Keratinocyte (primary cell): Measurements from ENCODE around the gene HPCAL1. TPM values are rescaled to one million over a fixed set of nuclear protein-coding genes. Genes with fewer than 3 reads are reported as not detected.

Source experiments
- DNase-seq: peaks from one replicate; pipeline ENCODE4 v3.0.0-alpha.2; 2011; ENCODE audit warnings: low read depth, missing footprints, low spot score
- FAIRE-seq: peaks from 2 replicates; lab custom pipeline; 2011; peaks lifted over from hg19 to GRCh38; lab: Jason Lieb, UNC
- H2AFZ ChIP-seq: 2 replicates; pipeline ENCODE4 v1.6.0; 2012; ENCODE audit warnings: low read length, control low read depth, inconsistent platforms; ENCODE audit not compliant: control insufficient read depth
- H3K27ac ChIP-seq: 2 replicates; pipeline ENCODE4 v1.5.1; 2011; ENCODE audit warnings: low read length; ENCODE audit not compliant: control insufficient read depth, insufficient read depth
- H3K27me3 ChIP-seq: 3 replicates; pipeline ENCODE4 v1.6.0; 2011; ENCODE audit warnings: low read length; ENCODE audit not compliant: control insufficient read depth, insufficient read depth; ENCODE audit errors: extremely low read depth
- H3K36me3 ChIP-seq, 2 experiments: 2 replicates in 1 of 2; 3 replicates in 1 of 2; pipeline ENCODE4 v1.5.1; 2011; ENCODE audit warnings: low read length in 2 of 2, mild to moderate bottlenecking in 1 of 2; ENCODE audit not compliant: control insufficient read depth in 2 of 2, insufficient read depth in 2 of 2; ENCODE audit errors: extremely low read depth in 1 of 2
- H3K4me1 ChIP-seq: 3 replicates; pipeline ENCODE4 v1.5.1; 2011; ENCODE audit warnings: low read length; ENCODE audit not compliant: control insufficient read depth, insufficient read depth; ENCODE audit errors: extremely low read depth
- H3K4me2 ChIP-seq: 3 replicates; pipeline ENCODE4 v1.6.0; 2011; ENCODE audit warnings: low read depth, low read length; ENCODE audit not compliant: control insufficient read depth, insufficient read depth; ENCODE audit errors: extremely low read depth
- H3K4me3 ChIP-seq, 3 experiments: fragments of 200-600 bp in 1 of 3; sonication (generic) in 1 of 3; 2 replicates in 2 of 3; 3 replicates in 1 of 3; pipeline ENCODE4 v1.5.1; 2011 to 2016; ENCODE audit warnings: low read length in 3 of 3, mild to moderate bottlenecking in 3 of 3, control low read depth in 2 of 3, inconsistent platforms in 1 of 3, low read depth in 1 of 3, mixed read lengths in 1 of 3, mixed run types in 1 of 3, moderate library complexity in 1 of 3; ENCODE audit not compliant: control insufficient read depth in 2 of 3, insufficient read depth in 2 of 3; ENCODE audit errors: extremely low read depth in 1 of 3
- H3K79me2 ChIP-seq: 2 replicates; pipeline ENCODE4 v1.6.0; 2012; ENCODE audit warnings: low read length; ENCODE audit not compliant: control insufficient read depth, insufficient read depth
- H3K9ac ChIP-seq: 3 replicates; pipeline ENCODE4 v1.6.0; 2011; ENCODE audit warnings: low read length; ENCODE audit not compliant: control insufficient read depth, insufficient read depth; ENCODE audit errors: extremely low read depth
- H3K9me1 ChIP-seq: 3 replicates; pipeline ENCODE4 v1.6.0; 2011; ENCODE audit warnings: low read length; ENCODE audit not compliant: control insufficient read depth, insufficient read depth; ENCODE audit errors: extremely low read depth
- H3K9me3 ChIP-seq: 2 replicates; pipeline ENCODE4 v1.5.1; 2012; ENCODE audit warnings: low read depth, low read length; ENCODE audit not compliant: control insufficient read depth
- H4K20me1 ChIP-seq: 3 replicates; pipeline ENCODE4 v1.6.0; 2011; ENCODE audit warnings: low read length; ENCODE audit not compliant: control insufficient read depth, insufficient read depth; ENCODE audit errors: extremely low read depth
- CTCF ChIP-seq, 3 experiments: IDR thresholded peaks in 1 of 3; conservative IDR thresholded peaks in 1 of 3; optimal IDR thresholded peaks in 1 of 3; 2 replicates in 2 of 3; 3 replicates in 1 of 3; pipeline versions ENCODE3 to v1.5.1; 2011; ENCODE audit warnings: low read length in 3 of 3, mild to moderate bottlenecking in 3 of 3, moderate library complexity in 2 of 3, control low read depth in 1 of 3, inconsistent platforms in 1 of 3; ENCODE audit not compliant: insufficient read depth in 2 of 3; ENCODE audit errors: extremely low read depth in 1 of 3
- EZH2 ChIP-seq: IDR thresholded peaks from one replicate; pipeline ENCODE4 v1.6.1; 2012; ENCODE audit warnings: inconsistent platforms, mild to moderate bottlenecking, low read length, moderate library complexity
- dilution Hi-C: fragments of 300-500 bp; cut with MboI; formaldehyde crosslinking; loops from one replicate; pipeline ENCODE4 v1.7.0; 2020; ENCODE audit warnings: low sequenced_read_pairs; ENCODE audit not compliant: extremely low pct_ligation_motif_present
- polyA plus RNA-seq, 5 experiments: library from polyadenylated mRNA; depleted of rRNA in 3 of 5; stranded (reverse) in 3 of 5; stranded (forward) in 1 of 5; unstranded in 1 of 5; fragments of >200 nt; gene quantifications; 1 replicate in 1 of 5; 2 replicates in 3 of 5; 3 replicates in 1 of 5; pipeline versions ENCODE4 v1.2.1 to v1.2.3, GENCODE V29; 2011 to 2012; ENCODE audit warnings: missing spikeins in 2 of 5, low read depth in 1 of 5, low replicate concordance in 1 of 5

Gene HPCAL1
- polyA plus RNA-seq, 1 donor (not counting 4 experiments of a cell fraction or from before 2014, with no cell fraction given): 18.0 TPM

- peaks cover 22% of the 10 kb centered on the region for H3K4me1 ChIP-seq
These were observed 97.9 kb downstream of the HPCAL1 start for GRCh38 chr2:10400568-10400977.

GRCh38 chr2:10400978-10401951 lies 98.6 kb downstream of the HPCAL1 start:
- Histone ChIP-seq H3K9me1 (no peaks in the 10 kb centered on the region), H3K27ac (no peak overlapping the region), H3K27me3 (no peaks in the 10 kb centered on the region), H3K4me3 (no peak overlapping the region), H3K4me2 (no peak overlapping the region), H3K9me3 (no peaks in the 10 kb centered on the region), H4K20me1 (no peaks in the 10 kb centered on the region), H3K36me3 (peaks cover 4 to 10% of the 10 kb centered on the region in 2 experiments), H2AFZ (no peak overlapping the region), H3K4me1 (peaks cover 29% of the 10 kb centered on the region), H3K9ac (no peak overlapping the region), H3K79me2 (no peaks in the 10 kb centered on the region)
- dilution Hi-C loops: no loop called here
- TF ChIP-seq EZH2 (no peak), CTCF (optimal IDR thresholded peaks at IDR 0.05 in 1 of 3, IDR thresholded peaks at IDR 0.05 in 1 of 3, conservative IDR thresholded peaks at IDR 0.05 in 1 of 3; ENCODE audit: extremely low read depth in 1 of 3, insufficient read depth in 2 of 3, low read length in 3 of 3) (no peak)
- no peak for DNase-seq
- no peak for FAIRE-seq

More at GRCh38 chr2:10400568-10400977, 97.9 kb downstream of the HPCAL1 start:
- Histone ChIP-seq H3K4me3 (no peak overlapping the region), H3K9me3 (no peaks in the 10 kb centered on the region), H3K27ac (no peak overlapping the region), H3K27me3 (no peaks in the 10 kb centered on the region), H3K36me3 (peaks cover 4 to 10% of the 10 kb centered on the region in 2 experiments), H4K20me1 (no peaks in the 10 kb centered on the region), H3K79me2 (peaks cover under 1% of the 10 kb centered on the region), H3K9ac (no peak overlapping the region), H3K9me1 (peaks cover 3% of the 10 kb centered on the region), H3K4me2 (no peak overlapping the region), H2AFZ (no peak overlapping the region)
- DNase-seq (no peak), FAIRE-seq (no peak)
- TF ChIP-seq EZH2: no peak
- dilution Hi-C loops: no loop called here
